ENCODE results near the gene KLF12.

Gene KLF12

GRCh38 chr13:74171641-74172040 is 37.4 kb upstream of the KLF12 start:
- TF ChIP-seq, protein P1, sequence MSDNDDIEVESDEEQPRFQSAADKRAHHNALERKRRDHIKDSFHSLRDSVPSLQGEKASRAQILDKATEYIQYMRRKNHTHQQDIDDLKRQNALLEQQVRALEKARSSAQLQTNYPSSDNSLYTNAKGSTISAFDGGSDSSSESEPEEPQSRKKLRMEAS (IDR thresholded peaks at IDR 0.05), result no peak
- TF ChIP-seq YY1 (IDR thresholded peaks at IDR 0.05; ENCODE audit: low read depth), result no peak
- no peak for TF ChIP-seq EP300 (IDR thresholded peaks at IDR 0.05; ENCODE audit: borderline replicate concordance)
- TF ChIP-seq USF1 (IDR thresholded peaks at IDR 0.05), result no peak
- no peak for TF ChIP-seq TCF12 (IDR thresholded peaks at IDR 0.05; ENCODE audit: low read depth)
- no peak for TF ChIP-seq NFIC (IDR thresholded peaks at IDR 0.05)
- TF ChIP-seq CEBPB (IDR thresholded peaks at IDR 0.05), result no peak
- no peak for TF ChIP-seq CREB1 (IDR thresholded peaks at IDR 0.05; ENCODE audit: low read depth)
- no peak for TF ChIP-seq TEAD4 (IDR thresholded peaks at IDR 0.05)
- no peak for TF ChIP-seq ZBTB7A (IDR thresholded peaks at IDR 0.05; ENCODE audit: low read depth)
- TF ChIP-seq TAF1 (IDR thresholded peaks at IDR 0.05; ENCODE audit: low read depth), result no peak
- no peak for TF ChIP-seq EGR1 (IDR thresholded peaks at IDR 0.05)
- no peak for TF ChIP-seq RAD21 (IDR thresholded peaks at IDR 0.05; ENCODE audit: low read depth)
- no peak for TF ChIP-seq REST (IDR thresholded peaks at IDR 0.05; ENCODE audit: low read depth)
- no peak for TF ChIP-seq FOXM1 (IDR thresholded peaks at IDR 0.05; ENCODE audit: borderline replicate concordance, low read depth)

GRCh38 chr13:74169676-74170075 is 35.5 kb upstream of the KLF12 start:
- TF ChIP-seq FOXM1 (IDR thresholded peaks at IDR 0.05; ENCODE audit: borderline replicate concordance, low read depth) (no peak), TEAD4 (IDR thresholded peaks at IDR 0.05) (no peak), RAD21 (IDR thresholded peaks at IDR 0.05; ENCODE audit: low read depth) (no peak), REST (IDR thresholded peaks at IDR 0.05; ENCODE audit: low read depth) (no peak), YY1 (IDR thresholded peaks at IDR 0.05; ENCODE audit: low read depth) (no peak), ZBTB7A (IDR thresholded peaks at IDR 0.05; ENCODE audit: low read depth) (no peak), USF1 (IDR thresholded peaks at IDR 0.05) (no peak), CEBPB (IDR thresholded peaks at IDR 0.05) (no peak)
- TF ChIP-seq, protein P1 (IDR thresholded peaks at IDR 0.05), result no peak

GRCh38 chr13:74168263-74168675 is 34.1 kb upstream of the KLF12 start:
- TF ChIP-seq USF1 (IDR thresholded peaks at IDR 0.05), result no peak

- no peak for TF ChIP-seq FOXM1 (IDR thresholded peaks at IDR 0.05; ENCODE audit: borderline replicate concordance, low read depth)
- TF ChIP-seq REST (IDR thresholded peaks at IDR 0.05; ENCODE audit: low read depth), result no peak
- TF ChIP-seq CEBPB (IDR thresholded peaks at IDR 0.05), result no peak
- TF ChIP-seq EGR1 (IDR thresholded peaks at IDR 0.05), result no peak
- TF ChIP-seq ZBTB7A (IDR thresholded peaks at IDR 0.05; ENCODE audit: low read depth), result no peak
- TF ChIP-seq EP300 (IDR thresholded peaks at IDR 0.05; ENCODE audit: borderline replicate concordance), result no peak
These were observed 32.2 kb upstream of the KLF12 start for GRCh38 chr13:74166261-74167004.
